Measurements from ENCODE around the gene NCOA5.
"Not testable (repeated sequence)": the region's sequence is repeated elsewhere in the genome, so short reads cannot be mapped to it uniquely, and the experiment has no call there.

The NCOA5 gene

GRCh38 chr20:46119547-46119946 is 29.8 kb upstream of the NCOA5 start:
- no peak for DNase-seq

- peak; percentile 16 for DNase-seq
Measured at GRCh38 chr20:46119028-46119546, 29.3 kb upstream of the NCOA5 start.

- DNase-seq = peak; percentile 82
Measured at GRCh38 chr20:46118481-46119020, 28.8 kb upstream of the NCOA5 start.

GRCh38 chr20:46117704-46118467 is 28.1 kb upstream of the NCOA5 start, which contains the start of gene CD40:
TSS of gene CD40 (plus strand) at chr20:46118314. CDS start at chr20:46118344, 30 bp downstream.
- DNase-seq = peak; percentile 88

- DNase-seq = no peak
Measured at GRCh38 chr20:46114449-46114848, 24.7 kb upstream of the NCOA5 start.

- DNase-seq = no peak
Measured at GRCh38 chr20:46113113-46113470, 23.3 kb upstream of the NCOA5 start.

GRCh38 chr20:46112430-46113112 is 22.8 kb upstream of the NCOA5 start:
- DNase-seq = no peak

GRCh38 chr20:46111836-46112212 is 22.1 kb upstream of the NCOA5 start:
- DNase-seq = no peak

- DNase-seq = no peak
Measured at GRCh38 chr20:46111028-46111835, 21.5 kb upstream of the NCOA5 start.

GRCh38 chr20:46108976-46109375 is 19.2 kb upstream of the NCOA5 start:
- DNase-seq = no peak

GRCh38 chr20:46108435-46108841 is 18.7 kb upstream of the NCOA5 start:
- no peak for DNase-seq

- no peak for DNase-seq
Measured at GRCh38 chr20:46107061-46107460, 17.3 kb upstream of the NCOA5 start.

GRCh38 chr20:46104262-46104661 is 14.5 kb upstream of the NCOA5 start:
- DNase-seq = no peak

GRCh38 chr20:46102940-46103339 is 13.2 kb upstream of the NCOA5 start:
- DNase-seq = no peak

- no peak for DNase-seq
Measured at GRCh38 chr20:46101957-46102356, 12.2 kb upstream of the NCOA5 start.

GRCh38 chr20:46100988-46101387 is 11.2 kb upstream of the NCOA5 start:
- no peak for DNase-seq

- DNase-seq = not testable (repeated sequence)
Measured at GRCh38 chr20:46100444-46100843, 10.7 kb upstream of the NCOA5 start.

GRCh38 chr20:46099491-46100287 is 9.9 kb upstream of the NCOA5 start:
- no peak for DNase-seq

GRCh38 chr20:46093531-46093930 is 3.8 kb upstream of the NCOA5 start:
- DNase-seq = no peak

- not testable (repeated sequence) for DNase-seq
Measured at GRCh38 chr20:46091622-46092535, 2.1 kb upstream of the NCOA5 start.

GRCh38 chr20:46089167-46089416 is 670 bp downstream of the NCOA5 start:
- DNase-seq = no peak
